Epithelial cell of esophagus (primary cell): Measurements from ENCODE around the gene CDC20.
A peak's percentile ranks its signal among the peaks of the same experiment; 100 is the strongest.

Source experiments
- DNase-seq: peaks from one replicate; pipeline ENCODE4 v3.0.0; 2010; ENCODE audit warnings: low read depth
- H3K4me3 ChIP-seq: 2 replicates; pipeline ENCODE4 v1.5.1; 2011; ENCODE audit warnings: mild to moderate bottlenecking, low read length, control low read depth
- TF ChIP-seq, protein P1 (sequence below): IDR thresholded peaks from 2 replicates; pipeline ENCODE4 v1.5.1; 2011; ENCODE audit warnings: low read depth, mild to moderate bottlenecking, low read length, control low read depth, inconsistent platforms; ENCODE audit not compliant: insufficient read depth; ENCODE audit errors: missing control alignments

Gene CDC20

DNA sequence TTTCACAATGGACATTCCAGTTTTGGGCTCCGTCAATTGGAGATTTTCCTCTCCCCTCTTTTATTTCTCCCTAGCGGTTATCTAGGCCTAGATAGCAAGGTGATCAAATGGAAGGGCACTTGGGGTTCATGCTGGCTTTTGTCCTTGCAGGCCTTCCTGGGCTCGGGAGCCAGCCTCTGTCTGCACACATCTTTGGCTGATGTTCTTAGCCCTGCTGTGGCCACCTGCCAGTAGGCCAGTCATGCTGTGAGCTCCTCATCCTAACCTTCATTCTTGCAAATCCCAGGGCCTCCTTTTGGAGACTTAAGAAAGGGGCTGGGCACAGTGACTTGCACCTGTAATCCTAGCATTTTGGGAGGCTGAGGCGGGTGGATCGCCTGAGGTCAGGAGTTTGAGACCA, 44.5 kb upstream of the CDC20 start:
- H3K4me3 ChIP-seq = no peak overlapping the region
- no peak for DNase-seq
- TF ChIP-seq, protein P1, sequence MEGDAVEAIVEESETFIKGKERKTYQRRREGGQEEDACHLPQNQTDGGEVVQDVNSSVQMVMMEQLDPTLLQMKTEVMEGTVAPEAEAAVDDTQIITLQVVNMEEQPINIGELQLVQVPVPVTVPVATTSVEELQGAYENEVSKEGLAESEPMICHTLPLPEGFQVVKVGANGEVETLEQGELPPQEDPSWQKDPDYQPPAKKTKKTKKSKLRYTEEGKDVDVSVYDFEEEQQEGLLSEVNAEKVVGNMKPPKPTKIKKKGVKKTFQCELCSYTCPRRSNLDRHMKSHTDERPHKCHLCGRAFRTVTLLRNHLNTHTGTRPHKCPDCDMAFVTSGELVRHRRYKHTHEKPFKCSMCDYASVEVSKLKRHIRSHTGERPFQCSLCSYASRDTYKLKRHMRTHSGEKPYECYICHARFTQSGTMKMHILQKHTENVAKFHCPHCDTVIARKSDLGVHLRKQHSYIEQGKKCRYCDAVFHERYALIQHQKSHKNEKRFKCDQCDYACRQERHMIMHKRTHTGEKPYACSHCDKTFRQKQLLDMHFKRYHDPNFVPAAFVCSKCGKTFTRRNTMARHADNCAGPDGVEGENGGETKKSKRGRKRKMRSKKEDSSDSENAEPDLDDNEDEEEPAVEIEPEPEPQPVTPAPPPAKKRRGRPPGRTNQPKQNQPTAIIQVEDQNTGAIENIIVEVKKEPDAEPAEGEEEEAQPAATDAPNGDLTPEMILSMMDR = no peak

DNA sequence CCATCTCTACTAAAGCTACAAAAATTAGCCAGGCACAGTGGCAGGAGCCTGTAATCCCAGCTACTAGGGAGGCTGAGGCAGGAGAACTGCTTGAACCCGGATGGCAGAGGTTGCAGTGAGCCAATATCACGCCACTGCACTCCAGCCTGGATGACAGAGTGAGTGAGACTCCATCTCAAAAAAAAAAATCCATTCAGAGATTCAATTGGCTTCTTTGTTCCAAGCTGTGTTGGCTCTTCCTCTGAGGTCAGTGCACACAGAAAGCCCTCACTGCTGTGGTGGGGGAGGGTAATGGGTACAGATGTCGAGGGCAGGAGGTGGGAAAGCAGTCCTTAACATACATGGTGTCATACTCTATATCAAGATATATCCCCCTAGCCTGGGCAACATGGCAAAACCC, 43.3 kb upstream of the CDC20 start:
- DNase-seq = no peak
- TF ChIP-seq, protein P1 = no peak
- H3K4me3 ChIP-seq = no peak overlapping the region

DNA sequence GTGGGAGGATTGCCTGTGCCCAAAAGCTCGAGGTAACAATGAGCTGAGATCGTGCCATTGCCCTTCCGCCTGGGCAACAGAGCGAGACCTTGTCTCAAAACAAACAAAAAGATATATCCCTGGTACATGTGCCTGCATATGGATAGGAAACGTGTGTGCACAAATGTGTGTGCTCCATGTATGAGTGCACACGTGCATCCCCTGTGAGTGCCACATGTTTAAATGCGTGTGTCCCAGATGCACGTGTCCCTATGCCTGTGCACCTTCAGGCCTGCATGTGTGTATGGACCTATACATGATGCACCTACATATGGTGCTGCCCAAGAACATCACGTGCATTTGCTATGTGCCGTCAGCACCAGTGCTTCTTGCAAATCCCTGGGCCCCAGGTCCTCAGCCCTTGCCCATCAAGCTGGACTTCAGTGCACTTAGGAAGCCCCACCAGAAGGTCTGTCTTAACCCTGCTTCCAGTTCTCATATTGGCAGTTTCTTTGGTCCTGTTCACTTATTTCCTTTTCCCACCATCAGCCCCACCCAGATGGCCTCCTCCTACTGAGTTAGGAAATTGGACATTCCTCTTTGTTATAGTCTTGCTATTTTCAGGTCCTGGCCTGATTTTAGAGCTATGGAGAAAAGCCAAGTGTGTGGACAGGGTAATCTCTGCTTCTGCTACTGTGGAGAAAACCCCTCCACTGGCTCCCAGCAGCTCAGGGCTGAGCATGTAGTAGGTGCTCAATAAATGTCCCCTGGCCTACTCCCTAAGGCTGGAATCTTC, 42.6 kb upstream of the CDC20 start:
- no peak for DNase-seq
- H3K4me3 ChIP-seq = no peak overlapping the region
- TF ChIP-seq, protein P1 = no peak

DNA sequence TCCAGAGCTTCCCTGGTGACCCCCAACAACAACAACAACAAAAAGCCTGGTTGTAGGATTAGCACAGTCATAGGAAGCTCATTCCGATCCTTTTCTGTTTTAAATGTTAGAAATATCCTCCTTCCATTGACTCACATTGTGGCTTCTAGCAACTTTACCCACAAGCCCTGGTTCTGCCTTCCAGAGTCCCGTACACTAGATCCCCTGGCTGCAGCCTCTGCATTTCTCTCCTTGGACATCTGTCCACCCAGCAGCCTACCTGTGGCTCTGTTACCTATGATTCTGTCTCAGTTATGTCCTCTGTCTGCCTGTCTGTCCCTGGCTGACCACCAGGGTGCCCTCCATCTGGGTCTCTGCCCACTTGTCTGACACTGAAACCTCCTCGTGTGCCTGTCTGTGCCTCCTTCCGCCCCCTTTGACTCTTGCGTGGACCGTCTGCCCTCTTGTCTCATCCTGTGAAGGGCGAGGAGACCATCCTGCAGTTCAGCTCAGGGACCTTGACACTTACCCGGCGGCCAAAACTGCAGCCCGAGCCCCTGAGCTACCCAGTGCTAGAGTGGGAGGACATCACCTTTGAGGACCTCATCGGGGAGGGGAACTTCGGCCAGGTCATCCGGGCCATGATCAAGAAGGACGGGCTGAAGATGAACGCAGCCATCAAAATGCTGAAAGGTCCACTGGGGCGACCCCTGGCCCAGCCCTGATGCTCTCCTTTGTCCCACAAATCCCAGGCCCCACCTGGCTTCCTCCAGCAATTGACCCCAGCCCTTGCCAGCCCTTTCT, 41.9 kb upstream of the CDC20 start:
- TF ChIP-seq, protein P1 = peak; percentile 14
- H3K4me3 ChIP-seq = no peak overlapping the region
- DNase-seq = no peak

DNA sequence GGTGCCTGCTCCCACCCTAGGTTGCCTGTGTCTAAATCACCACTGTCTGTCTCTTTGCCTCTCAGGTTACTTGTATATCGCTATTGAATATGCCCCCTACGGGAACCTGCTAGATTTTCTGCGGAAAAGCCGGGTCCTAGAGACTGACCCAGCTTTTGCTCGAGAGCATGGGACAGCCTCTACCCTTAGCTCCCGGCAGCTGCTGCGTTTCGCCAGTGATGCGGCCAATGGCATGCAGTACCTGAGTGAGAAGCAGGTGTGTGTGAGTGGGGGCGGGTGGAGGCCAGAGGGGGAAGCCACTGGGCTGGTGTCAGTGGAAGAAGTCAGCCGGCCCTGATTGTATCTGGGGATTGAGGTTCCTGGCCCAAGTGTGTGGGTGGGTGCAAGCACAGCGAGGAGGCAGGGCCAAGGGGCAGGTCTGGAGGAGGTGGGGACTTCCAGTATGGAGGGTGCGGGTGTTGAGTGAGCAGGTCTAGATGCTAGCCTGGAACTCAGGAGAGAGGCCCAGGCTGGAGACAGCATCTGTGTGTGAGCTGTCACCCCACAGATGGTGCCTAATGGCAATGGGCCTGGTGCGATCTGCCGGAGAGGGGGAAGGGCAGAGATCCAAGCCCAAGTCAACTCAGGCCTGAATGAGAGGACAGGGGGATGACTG, 40.8 kb upstream of the CDC20 start:
- TF ChIP-seq, protein P1 = no peak
- H3K4me3 ChIP-seq = no peak overlapping the region
- DNase-seq = no peak

DNA sequence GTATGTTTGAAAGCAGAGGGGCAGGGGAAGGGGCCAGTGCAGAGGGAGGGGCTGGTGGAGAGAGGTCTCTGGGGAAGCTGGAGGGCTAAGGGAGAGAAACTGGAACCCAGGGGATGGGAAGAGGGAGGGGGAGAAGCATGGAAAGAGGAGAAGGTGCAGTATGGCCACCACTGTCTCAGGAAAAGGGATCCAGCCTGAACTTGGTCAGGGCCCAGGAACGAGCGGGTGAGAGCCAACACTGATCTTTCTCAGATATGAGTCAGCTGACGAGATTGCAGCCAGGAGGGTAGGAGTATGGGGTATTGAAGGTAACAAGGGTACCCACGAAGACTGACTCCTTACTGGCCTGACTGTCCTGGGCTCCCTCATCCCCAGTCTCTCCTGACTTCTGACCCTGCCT, 40.0 kb upstream of the CDC20 start:
- TF ChIP-seq, protein P1 = no peak
- DNase-seq = no peak
- H3K4me3 ChIP-seq = no peak overlapping the region
